ENCODE results near the gene EXOC5. TPM values are rescaled to one million over a fixed set of nuclear protein-coding genes. Genes with fewer than 3 reads are reported as not detected.

The EXOC5 gene
- total RNA-seq, 1 experiment from 2014 or later: 62.4 TPM

- BruUV-seq (replicated peaks): no TSS peak
- Mint-ChIP-seq H3K36me3 (ENCODE audit: insufficient read depth, unreplicated experiment) (no peaks in the 10 kb centered on the region), H3K4me3 (ENCODE audit: low read depth, unreplicated experiment) (no peak overlapping the region), H3K27me3 (ENCODE audit: unreplicated experiment) (no peaks in the 10 kb centered on the region), H3K4me1 (ENCODE audit: low read depth, unreplicated experiment) (peaks cover 30% of the 10 kb centered on the region), H3K9me3 (ENCODE audit: low read depth, unreplicated experiment) (no peaks in the 10 kb centered on the region), H3K27ac (ENCODE audit: unreplicated experiment) (no peak overlapping the region)
- intact Hi-C loops (cut with micrococcal nuclease; ENCODE audit: unreplicated experiment): no loop called here
- no peak for TF ChIP-seq CTCF (IDR thresholded peaks at IDR 0.05; ENCODE audit: unreplicated experiment)
- no peak for DNase-seq
- CTCF ChIA-PET: no interaction called here
Observed at GRCh38 chr14:57254884-57255283, 13.8 kb downstream of the EXOC5 start.

- Mint-ChIP-seq H3K4me3 (ENCODE audit: low read depth, unreplicated experiment) (no peak overlapping the region), H3K27me3 (ENCODE audit: unreplicated experiment) (no peaks in the 10 kb centered on the region), H3K9me3 (ENCODE audit: low read depth, unreplicated experiment) (no peaks in the 10 kb centered on the region), H3K4me1 (ENCODE audit: low read depth, unreplicated experiment) (peaks cover 13% of the 10 kb centered on the region), H3K36me3 (ENCODE audit: insufficient read depth, unreplicated experiment) (no peaks in the 10 kb centered on the region), H3K27ac (ENCODE audit: unreplicated experiment) (no peak overlapping the region)
- DNase-seq: no peak
- CTCF ChIA-PET: no interaction called here
- intact Hi-C loops (cut with micrococcal nuclease; ENCODE audit: unreplicated experiment): no loop called here
- BruUV-seq (replicated peaks): no TSS peak
- no peak for TF ChIP-seq CTCF (IDR thresholded peaks at IDR 0.05; ENCODE audit: unreplicated experiment)
Observed at GRCh38 chr14:57246933-57247657, 21.6 kb downstream of the EXOC5 start.

GRCh38 chr14:57245941-57246340 is 22.8 kb downstream of the EXOC5 start:
- no peak for DNase-seq
- no peak overlapping the region for H3K27ac Mint-ChIP-seq (ENCODE audit: unreplicated experiment)
- no peak for TF ChIP-seq CTCF (IDR thresholded peaks at IDR 0.05; ENCODE audit: unreplicated experiment)
- H3K27me3 Mint-ChIP-seq (ENCODE audit: unreplicated experiment): no peaks in the 10 kb centered on the region
- CTCF ChIA-PET: interaction anchor here (0.7 kb wide), 1 partner anchor 20 kb away, joined by 3 read pairs; no protein-coding TSS in a partner anchor
- no peaks in the 10 kb centered on the region for H3K9me3 Mint-ChIP-seq (ENCODE audit: low read depth, unreplicated experiment)
- peaks cover 9% of the 10 kb centered on the region for H3K4me1 Mint-ChIP-seq (ENCODE audit: low read depth, unreplicated experiment)
- no TSS peak for BruUV-seq (replicated peaks)
- H3K36me3 Mint-ChIP-seq (ENCODE audit: insufficient read depth, unreplicated experiment): no peaks in the 10 kb centered on the region
- no peak overlapping the region for H3K4me3 Mint-ChIP-seq (ENCODE audit: low read depth, unreplicated experiment)
- intact Hi-C loops (cut with micrococcal nuclease; ENCODE audit: unreplicated experiment): no loop called here

- Mint-ChIP-seq H3K9me3 (ENCODE audit: low read depth, unreplicated experiment) (no peaks in the 10 kb centered on the region), H3K36me3 (ENCODE audit: insufficient read depth, unreplicated experiment) (no peaks in the 10 kb centered on the region), H3K4me3 (ENCODE audit: low read depth, unreplicated experiment) (no peak overlapping the region), H3K27me3 (ENCODE audit: unreplicated experiment) (no peaks in the 10 kb centered on the region), H3K4me1 (ENCODE audit: low read depth, unreplicated experiment) (peaks cover 9% of the 10 kb centered on the region), H3K27ac (ENCODE audit: unreplicated experiment) (no peak overlapping the region)
- intact Hi-C loops (cut with micrococcal nuclease; ENCODE audit: unreplicated experiment): no loop called here
- CTCF ChIA-PET: interaction anchor here (0.6 to 0.7 kb wide), 2 partner anchors 300 to 485 kb away, joined by 4 read pairs; no protein-coding TSS in a partner anchor
- BruUV-seq (replicated peaks): no TSS peak
- no peak for DNase-seq
- no peak for TF ChIP-seq CTCF (IDR thresholded peaks at IDR 0.05; ENCODE audit: unreplicated experiment)
Observed at GRCh38 chr14:57244106-57244505, 24.6 kb downstream of the EXOC5 start.
